DMS153 treated with DMSO at 0.1 percent for 48 hours (cell line): Measurements from ENCODE around the gene RAE1.

Experiments used
- DNase-seq: peaks from one replicate; lab custom pipeline; 2025; ENCODE audit not compliant: unreplicated experiment; lab: John Stamatoyannopoulos, UW

The RAE1 gene

DNA sequence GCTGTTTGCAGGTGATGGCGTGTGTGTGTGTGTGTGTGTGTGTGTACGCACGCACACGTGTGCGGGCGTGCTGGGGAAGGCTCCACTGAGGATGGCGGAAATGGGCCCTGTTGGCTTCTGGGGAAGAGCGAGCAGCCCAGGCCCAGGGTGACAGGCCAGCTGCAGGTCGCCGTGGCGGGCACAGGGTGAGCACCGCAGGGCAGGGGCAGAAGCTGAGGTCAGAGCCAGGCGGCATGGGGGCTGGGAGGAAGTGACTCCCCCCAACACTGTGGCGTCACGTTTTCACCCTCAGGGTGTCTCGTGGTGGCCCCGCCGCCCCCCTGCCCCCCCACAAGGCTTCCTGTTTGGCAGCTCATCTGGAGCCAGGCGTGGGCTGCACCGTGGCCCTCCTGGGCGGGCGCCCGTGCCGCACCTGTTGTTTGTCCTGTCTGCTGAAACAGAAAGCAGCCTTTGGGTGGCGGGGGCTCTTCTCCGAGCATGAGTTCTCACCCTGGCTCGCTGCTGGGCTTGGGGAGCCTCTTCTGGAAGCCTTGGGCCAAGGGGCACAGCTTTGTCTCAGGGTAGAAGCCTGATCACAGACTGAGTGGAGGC is 47.3 kb downstream of the RAE1 start:
- no peak for DNase-seq

GRCh38 chr20:57398901-57399535 is 48.0 kb downstream of the RAE1 start:
- no peak for DNase-seq

- no peak for DNase-seq
Observed at GRCh38 chr20:57399587-57400155, 48.6 kb downstream of the RAE1 start.

DNA sequence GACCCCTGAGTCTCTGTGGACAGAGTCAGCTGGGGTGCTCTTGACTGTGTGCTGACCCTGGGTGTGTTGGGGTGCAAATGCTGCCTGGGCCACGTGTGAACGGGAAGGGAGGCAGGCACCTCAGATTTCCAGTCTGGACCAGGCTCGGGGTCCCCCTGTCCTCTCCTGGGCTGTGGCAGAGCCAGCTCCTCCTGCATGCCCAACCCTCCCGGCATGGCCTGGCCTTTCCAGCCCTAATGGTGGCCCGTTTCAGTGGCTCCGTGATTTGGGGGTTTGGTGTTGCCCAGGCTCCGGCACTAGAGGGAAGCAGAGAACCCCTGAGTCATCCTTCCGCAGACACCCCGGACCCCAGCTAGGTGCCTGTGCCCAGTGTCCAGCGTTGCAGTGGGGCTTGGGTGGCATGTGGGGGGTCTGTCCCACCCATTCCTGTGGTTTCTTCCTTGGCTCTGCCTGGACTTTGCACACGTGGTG is 49.2 kb downstream of the RAE1 start:
- no peak for DNase-seq

GRCh38 chr20:57400821-57401564 is 49.9 kb downstream of the RAE1 start:
- DNase-seq = no peak

DNA sequence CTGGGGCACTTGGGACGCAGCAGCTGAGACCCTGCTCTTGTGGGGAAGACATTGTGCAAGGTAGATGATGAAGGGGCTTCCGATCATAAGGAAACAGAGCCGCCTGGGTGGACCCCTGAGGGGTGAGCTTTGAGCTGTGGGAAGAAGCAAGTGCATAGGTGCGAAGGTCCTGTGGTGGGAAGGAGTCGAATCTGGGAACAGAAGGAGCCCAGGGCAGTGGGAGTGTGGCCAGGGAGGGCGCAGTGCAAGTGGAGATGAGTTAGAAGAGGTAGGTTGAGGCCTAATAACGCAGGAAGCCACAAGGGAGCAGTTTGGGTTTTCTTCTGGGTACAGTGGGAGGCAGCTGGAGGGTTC is 50.5 kb downstream of the RAE1 start:
- DNase-seq = no peak

GRCh38 chr20:57402206-57403125 is 51.4 kb downstream of the RAE1 start:
- no peak for DNase-seq

- DNase-seq = no peak
Observed at GRCh38 chr20:57403216-57403615, 52.2 kb downstream of the RAE1 start.

GRCh38 chr20:57404006-57404405 is 53.0 kb downstream of the RAE1 start:
- DNase-seq = no peak

DNA sequence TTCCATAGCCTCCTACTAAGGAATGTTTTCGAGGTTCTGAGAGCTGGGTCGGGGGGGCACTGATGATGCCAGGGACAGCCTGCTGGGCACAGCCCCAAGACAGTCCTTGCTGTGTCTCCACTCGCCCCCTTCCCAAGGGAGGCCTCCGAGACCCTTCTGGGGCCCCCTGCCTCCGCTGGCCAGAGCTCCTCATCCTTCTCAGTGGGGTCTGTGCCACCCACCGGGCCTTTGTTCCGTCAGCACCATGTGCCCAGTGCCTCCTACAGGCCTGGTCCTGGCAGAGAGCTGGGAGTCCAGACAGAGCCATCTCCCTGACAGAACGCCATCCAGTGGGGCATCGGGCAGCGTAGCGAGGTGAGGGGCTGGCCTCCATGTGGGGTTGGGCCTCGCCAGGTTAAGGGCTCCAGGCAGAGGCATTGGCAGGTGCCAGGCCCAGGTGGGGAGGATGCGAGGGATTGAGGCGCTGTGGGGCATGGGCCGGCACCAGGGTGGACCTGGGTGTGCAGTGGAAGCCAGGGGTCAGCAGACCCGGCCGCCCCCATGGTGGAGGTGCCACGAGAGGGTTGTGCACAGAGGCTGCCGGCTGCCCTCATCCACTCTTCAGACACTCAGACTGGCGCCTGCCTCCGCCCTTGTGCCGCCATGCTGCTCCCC is 53.5 kb downstream of the RAE1 start:
- DNase-seq = no peak

DNA sequence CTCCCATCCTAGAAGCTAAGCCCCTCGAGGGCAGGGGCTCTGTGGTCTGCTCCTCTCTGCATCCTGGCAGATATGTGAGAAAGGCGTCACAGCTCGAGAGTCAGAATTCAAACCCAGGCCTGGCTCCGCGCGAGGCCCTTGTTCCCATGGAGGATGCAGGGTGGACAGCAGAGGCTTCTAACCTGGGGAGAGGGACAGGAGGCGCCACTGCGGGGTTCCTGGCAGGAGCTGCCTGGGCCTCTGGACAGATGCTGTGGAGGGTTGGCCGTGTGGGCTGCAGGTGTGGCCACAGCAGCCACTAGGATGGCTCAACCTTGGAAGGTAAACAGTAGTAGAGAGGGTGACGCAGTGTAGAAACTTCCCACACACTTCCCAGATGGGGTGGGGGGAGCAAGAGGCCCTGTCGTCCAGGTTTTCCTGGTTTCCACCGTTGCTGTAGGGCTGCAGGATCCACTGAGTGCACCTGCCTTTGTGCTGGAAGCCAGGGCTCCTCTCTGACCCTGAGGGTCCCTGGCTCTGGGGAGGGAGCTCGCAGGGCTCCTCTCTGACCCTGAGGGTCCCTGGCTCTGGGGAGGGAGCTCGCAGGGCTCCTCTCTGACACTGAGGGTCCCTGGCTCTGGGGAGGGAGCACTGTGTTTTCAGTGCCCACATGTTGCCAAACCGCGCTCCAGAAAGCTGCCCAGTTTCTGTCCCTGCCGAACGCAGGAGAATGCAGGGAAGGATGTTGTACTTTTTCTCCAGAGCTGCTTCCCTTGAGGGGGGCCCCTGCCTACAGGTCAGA is 54.4 kb downstream of the RAE1 start:
- DNase-seq = no peak

- DNase-seq = no peak
Observed at GRCh38 chr20:57407541-57407956, 56.5 kb downstream of the RAE1 start.

DNA sequence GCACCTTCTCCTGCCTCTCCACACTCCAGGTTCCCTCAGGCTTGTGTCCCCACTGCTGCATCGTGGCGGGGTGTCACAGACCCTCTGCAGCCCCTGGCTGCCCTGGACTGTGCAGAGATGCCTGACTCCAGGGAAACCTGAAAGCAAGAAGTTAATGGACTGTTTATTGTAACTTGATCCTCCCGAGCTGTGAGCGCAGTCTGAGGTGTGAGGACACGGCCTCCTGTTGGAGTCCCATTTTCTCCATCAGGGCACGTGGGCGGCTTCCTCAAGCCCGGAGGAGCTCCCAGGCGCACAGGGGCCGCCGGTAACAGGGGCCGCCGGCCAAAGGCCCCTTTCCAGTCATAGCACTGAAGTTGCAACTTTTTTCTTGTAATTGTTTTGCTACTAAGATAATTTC is 57.1 kb downstream of the RAE1 start:
- DNase-seq = no peak

DNA sequence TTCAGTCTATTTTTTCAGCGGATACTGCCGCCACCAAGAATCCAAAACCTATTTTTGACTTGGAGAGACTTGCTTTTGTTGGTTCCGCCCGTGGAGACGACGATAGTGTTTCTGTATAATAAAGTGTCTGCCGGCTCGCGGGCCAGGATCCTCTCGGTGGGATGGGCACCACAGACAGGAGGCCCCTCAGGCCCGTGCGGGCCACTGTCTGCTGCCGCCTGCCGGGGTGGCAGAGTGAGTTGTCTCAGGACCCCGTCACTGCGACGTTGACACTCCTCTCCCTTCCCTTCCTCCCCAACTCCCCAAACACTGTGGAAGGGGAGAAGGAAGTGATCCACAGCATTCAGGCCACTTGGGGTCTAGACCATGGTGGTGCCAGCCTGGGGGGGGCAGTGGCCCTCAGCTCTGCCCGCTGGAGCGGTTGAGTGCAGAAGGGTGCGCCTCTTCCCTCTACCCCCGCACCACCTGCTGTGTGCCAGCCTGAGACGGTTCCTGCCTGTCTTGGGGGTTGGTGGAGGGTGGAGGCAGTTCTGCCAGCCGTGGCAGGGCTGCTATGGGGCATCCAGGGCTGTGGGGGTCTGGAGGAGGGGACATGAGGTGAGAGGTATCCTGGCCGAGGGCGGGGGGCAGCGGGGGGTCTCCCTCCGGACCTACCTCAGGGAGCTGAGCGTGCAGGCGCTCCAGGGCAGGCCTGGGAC is 57.6 kb downstream of the RAE1 start:
- no peak for DNase-seq

GRCh38 chr20:57409316-57409671 is 58.2 kb downstream of the RAE1 start:
- DNase-seq = no peak

GRCh38 chr20:57409672-57410397 is 58.8 kb downstream of the RAE1 start:
- no peak for DNase-seq

DNA sequence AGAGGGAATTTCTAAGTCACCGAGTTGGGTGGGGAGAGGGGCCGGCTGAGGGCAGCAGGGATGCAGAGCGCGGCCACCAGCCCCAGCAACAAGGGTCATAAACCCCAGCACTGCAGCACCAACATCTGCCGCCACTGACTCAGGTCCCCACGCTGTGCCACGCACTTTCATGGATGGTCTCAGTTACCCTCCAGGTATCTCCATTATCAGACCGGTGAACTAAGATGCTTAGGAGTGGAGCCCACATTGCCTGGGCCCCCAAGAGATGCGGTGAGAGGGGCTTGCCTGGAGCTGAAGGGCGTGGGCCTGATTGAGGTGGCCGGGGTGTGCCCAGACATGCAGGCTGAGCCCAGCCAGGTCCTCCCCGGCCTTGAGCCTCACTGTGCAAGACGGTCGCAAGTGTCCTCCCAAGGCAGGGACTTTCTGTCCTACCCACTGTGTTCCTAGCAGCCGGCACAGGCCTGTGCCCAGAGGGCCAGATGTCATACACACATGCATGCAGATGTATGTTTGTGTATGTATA is 59.4 kb downstream of the RAE1 start:
- DNase-seq = no peak

- DNase-seq = no peak
Observed at GRCh38 chr20:57410924-57411323, 59.9 kb downstream of the RAE1 start.
